Adrenal gland (tissue), 12 donors: ENCODE results near the gene NPAS3. TPM values are rescaled to one million over a fixed set of nuclear protein-coding genes. Genes with fewer than 3 reads are reported as not detected.

ENCODE experiments used
- DNase-seq, 7 donors: peaks; one replicate each; pipeline ENCODE4 v3.0.0-alpha.2; 2019 to 2020
- H3K27ac ChIP-seq, 5 donors: fragments of 200-600 bp; sonication (generic) in 4 of 5; 1 replicate in 3 of 5; 2 replicates in 2 of 5; pipeline versions ENCODE4 v1.5.1 to v1.8.0; 2016 to 2020; ENCODE audit warnings: mild to moderate bottlenecking in 1 of 5
- H3K27me3 ChIP-seq: fragments of 200-600 bp; 2 replicates; pipeline ENCODE4 v1.8.0; 2021
- H3K36me3 ChIP-seq, 2 donors: fragments of 200-600 bp; replicated peaks in 1 of 2; 1 replicate in 1 of 2; 2 replicates in 1 of 2; pipeline versions ENCODE4 v1.5.1 to v1.8.0; 2018 to 2022
- H3K4me1 ChIP-seq, 2 donors: fragments of 200-600 bp; replicated peaks in 1 of 2; 1 replicate in 1 of 2; 2 replicates in 1 of 2; pipeline versions ENCODE4 v1.5.1 to v1.8.0; 2018 to 2021
- H3K4me3 ChIP-seq, 4 donors: fragments of 200-600 bp; sonication (generic) in 3 of 4; one replicate each; pipeline ENCODE4 v1.5.1; 2016 to 2018
- H3K9me3 ChIP-seq, 3 donors: fragments of 200-600 bp; sonication (generic) in 1 of 3; replicated peaks in 1 of 3; 1 replicate in 2 of 3; 2 replicates in 1 of 3; pipeline versions ENCODE4 v1.5.1 to v1.8.0; 2016 to 2021
- POLR2A ChIP-seq, 2 donors: fragments of 450-650 bp; IDR thresholded peaks; one replicate each; pipeline ENCODE4 v1.6.1; 2017; ENCODE audit warnings: antibody characterized with exemption in 2 of 2, mild to moderate bottlenecking in 2 of 2, moderate library complexity in 1 of 2
- WGBS, 4 donors: extraction: QIAGEN DNeasy Blood & Tissue Kit in 2 of 4; methylation state at CpG; one replicate each; pipeline versions ENCODE4 v1.1.5 to v1.1.7; 2013 to 2017; 5-methylcytosine and 5-hydroxymethylcytosine counted together
- intact Hi-C, 2 donors: fragments of 100-400 bp; cut with DNase I; formaldehyde crosslinking; loops; one replicate each; pipeline versions ENCODE4 v1.14.1 to v1.15.0; 2022 to 2023
- polyA plus RNA-seq, 3 donors: library from polyadenylated mRNA; stranded (reverse); fragments of 200-250 nt in 2 of 3; fragments of 350-450 nt in 1 of 3; fragmentation: Illumina TruSeq in 1 of 3; extraction: RNeasy Lipid Tissue Mini Kit (QIAGEN cat#74804) in 1 of 3; gene quantifications; one replicate each; pipeline ENCODE4 v1.2.3, GENCODE V29; 2013 to 2014
- total RNA-seq, 9 donors: library from RNA; depleted of rRNA in 4 of 9; stranded (reverse); fragments of >200 nt in 4 of 9; fragments of 120-200 nt in 1 of 9; fragmentation: NEBNext Ultra II Directional in 1 of 9; extraction: Animal tissue kit (Norgen Biotek cat#: 25700) in 1 of 9; gene quantifications; one replicate each; pipeline versions ENCODE4 v1.1.0 to v1.2.4, GENCODE V29; 2013 to 2023
- TF ChIP-seq, protein P1 (sequence below), 6 experiments: fragments of 450-650 bp in 4 of 6; fragments of 200-600 bp in 2 of 6; sonication (generic) in 1 of 6; IDR thresholded peaks; 1 replicate in 5 of 6; 2 replicates in 1 of 6; pipeline versions ENCODE4 v1.5.1 to v1.8.0; 2016 to 2021; ENCODE audit warnings: antibody characterized with exemption in 6 of 6, mild to moderate bottlenecking in 2 of 6, moderate library complexity in 1 of 6
- donor health status: healthy with polysubstance abuse.
- donor health status: Bipolar disorder and iron deficiency.
- donor health status: DM: yes; HTN: yes; CAD: no.
- donor health status: DM: no; HTN: no; CAD: no.
- donor health status: DM: no; HTN: no; CAD: no.
- donor health status: DM: yes; HTN: yes; CAD: no.

Gene NPAS3
- total and polyA plus RNA-seq, 12 donors, result 0.36 to 7.5 (median 1.5) TPM

DNA sequence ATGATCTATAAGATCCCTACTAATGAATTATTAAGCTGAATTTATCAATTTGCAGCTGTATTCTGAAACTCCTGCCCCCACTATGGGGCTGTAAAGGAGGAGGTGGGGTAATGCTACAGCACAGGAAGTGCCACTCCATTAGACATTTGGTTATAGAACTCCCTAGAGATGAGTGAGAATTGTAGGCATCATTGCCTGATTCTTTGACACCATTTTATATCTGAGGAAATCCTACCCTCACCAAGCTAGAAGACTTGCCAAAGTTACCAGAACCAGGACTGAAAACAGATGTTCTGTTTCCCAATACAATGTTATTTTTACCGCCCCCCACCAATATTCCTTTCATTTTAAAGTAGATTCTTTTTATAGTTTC is 829.8 kb downstream of the NPAS3 start:
- TF ChIP-seq POLR2A (IDR thresholded peaks at IDR 0.05), result no peak
- TF ChIP-seq, protein P1, sequence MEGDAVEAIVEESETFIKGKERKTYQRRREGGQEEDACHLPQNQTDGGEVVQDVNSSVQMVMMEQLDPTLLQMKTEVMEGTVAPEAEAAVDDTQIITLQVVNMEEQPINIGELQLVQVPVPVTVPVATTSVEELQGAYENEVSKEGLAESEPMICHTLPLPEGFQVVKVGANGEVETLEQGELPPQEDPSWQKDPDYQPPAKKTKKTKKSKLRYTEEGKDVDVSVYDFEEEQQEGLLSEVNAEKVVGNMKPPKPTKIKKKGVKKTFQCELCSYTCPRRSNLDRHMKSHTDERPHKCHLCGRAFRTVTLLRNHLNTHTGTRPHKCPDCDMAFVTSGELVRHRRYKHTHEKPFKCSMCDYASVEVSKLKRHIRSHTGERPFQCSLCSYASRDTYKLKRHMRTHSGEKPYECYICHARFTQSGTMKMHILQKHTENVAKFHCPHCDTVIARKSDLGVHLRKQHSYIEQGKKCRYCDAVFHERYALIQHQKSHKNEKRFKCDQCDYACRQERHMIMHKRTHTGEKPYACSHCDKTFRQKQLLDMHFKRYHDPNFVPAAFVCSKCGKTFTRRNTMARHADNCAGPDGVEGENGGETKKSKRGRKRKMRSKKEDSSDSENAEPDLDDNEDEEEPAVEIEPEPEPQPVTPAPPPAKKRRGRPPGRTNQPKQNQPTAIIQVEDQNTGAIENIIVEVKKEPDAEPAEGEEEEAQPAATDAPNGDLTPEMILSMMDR (IDR thresholded peaks at IDR 0.05), result no peak
- H3K27me3 ChIP-seq, result no peaks in the 10 kb centered on the region
- H3K4me1 ChIP-seq, result no peaks in the 10 kb centered on the region
- intact Hi-C loops, result no loop called here
- H3K27ac ChIP-seq, result no peak overlapping the region
- H3K9me3 ChIP-seq, result no peaks in the 10 kb centered on the region
- H3K36me3 ChIP-seq, result no peaks in the 10 kb centered on the region
- no peak for DNase-seq
- no peak overlapping the region for H3K4me3 ChIP-seq
- WGBS, 4 donors, result 45 to 100% (median 94%) methylated on average over 1 of the region's 1 CpG

DNA sequence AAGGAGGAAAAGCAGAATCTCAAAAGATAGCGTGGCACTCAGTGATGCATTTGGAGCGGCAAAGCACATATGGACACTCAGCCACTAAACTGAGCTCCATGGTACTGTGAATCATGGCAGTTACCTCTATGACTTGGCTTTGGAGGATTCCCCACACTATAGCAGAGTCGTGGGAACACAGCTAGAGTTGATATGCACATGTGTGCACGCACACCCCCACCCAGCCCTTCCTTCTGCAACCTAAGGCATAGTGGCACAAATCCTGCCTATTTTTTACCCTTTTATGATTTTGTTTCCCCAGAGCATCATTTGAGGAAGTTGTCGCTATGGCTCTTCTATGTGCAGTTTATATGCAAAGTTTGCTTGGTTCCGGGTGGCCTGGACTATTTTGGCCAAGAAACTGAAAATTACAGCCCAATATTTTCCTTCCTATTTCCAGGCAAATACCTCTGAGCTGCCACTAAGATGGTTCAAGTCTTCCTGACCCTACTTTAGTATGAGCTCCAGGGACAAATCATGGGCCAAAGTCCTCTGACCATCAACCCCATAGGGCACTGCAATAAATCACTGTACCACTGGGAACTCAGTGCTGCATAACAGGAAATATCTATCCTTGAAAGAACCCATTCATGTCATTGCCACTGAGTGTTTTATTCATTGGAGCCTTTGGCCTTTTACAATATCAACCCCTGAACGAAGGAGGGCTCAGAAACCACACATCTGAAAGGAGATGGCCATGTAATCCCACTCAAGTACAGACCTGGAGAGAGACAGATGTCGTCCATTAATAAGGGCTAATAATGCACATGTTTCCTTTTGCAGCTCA is 834.7 kb downstream of the NPAS3 start:
- TF ChIP-seq POLR2A (IDR thresholded peaks at IDR 0.05), result no peak
- TF ChIP-seq, protein P1 (IDR thresholded peaks at IDR 0.05), result no peak
- Histone ChIP-seq H3K9me3 (no peaks in the 10 kb centered on the region), H3K36me3 (no peaks in the 10 kb centered on the region), H3K4me3 (no peak overlapping the region), H3K4me1 (no peaks in the 10 kb centered on the region), H3K27me3 (no peaks in the 10 kb centered on the region), H3K27ac (no peak overlapping the region)
- intact Hi-C loops, result no loop called here
- WGBS, 4 donors, result 86 to 91% (median 89%) methylated on average over 8 of the region's 8 CpGs
- no peak for DNase-seq

DNA sequence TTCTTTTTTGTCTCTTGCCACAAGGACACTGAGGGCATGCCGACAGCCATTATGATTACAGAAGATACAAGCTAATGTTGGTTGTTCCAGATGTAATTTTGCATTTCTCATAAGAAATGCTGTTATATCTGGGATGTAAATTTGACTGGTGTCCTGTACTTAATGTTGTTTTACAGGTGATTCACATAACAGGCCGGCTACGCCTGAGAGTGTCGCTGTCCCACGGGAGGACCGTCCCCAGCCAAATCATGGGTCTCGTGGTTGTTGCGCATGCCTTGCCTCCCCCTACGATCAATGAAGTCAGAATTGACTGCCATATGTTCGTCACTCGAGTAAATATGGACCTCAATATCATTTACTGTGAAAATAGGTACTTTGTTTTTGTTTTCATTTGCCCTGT is 835.5 kb downstream of the NPAS3 start:
- intact Hi-C loops, result no loop called here
- TF ChIP-seq POLR2A (IDR thresholded peaks at IDR 0.05), result no peak
- TF ChIP-seq, protein P1 (IDR thresholded peaks at IDR 0.05), result no peak
- H3K36me3 ChIP-seq, result no peaks in the 10 kb centered on the region
- H3K27ac ChIP-seq, result no peak overlapping the region
- H3K9me3 ChIP-seq, result no peaks in the 10 kb centered on the region
- WGBS, 4 donors, result 93 to 98% (median 95%) methylated on average over 11 of the region's 11 CpGs
- H3K4me1 ChIP-seq, result no peaks in the 10 kb centered on the region
- H3K27me3 ChIP-seq, result no peaks in the 10 kb centered on the region
- H3K4me3 ChIP-seq, result no peak overlapping the region
- DNase-seq, result no peak

DNA sequence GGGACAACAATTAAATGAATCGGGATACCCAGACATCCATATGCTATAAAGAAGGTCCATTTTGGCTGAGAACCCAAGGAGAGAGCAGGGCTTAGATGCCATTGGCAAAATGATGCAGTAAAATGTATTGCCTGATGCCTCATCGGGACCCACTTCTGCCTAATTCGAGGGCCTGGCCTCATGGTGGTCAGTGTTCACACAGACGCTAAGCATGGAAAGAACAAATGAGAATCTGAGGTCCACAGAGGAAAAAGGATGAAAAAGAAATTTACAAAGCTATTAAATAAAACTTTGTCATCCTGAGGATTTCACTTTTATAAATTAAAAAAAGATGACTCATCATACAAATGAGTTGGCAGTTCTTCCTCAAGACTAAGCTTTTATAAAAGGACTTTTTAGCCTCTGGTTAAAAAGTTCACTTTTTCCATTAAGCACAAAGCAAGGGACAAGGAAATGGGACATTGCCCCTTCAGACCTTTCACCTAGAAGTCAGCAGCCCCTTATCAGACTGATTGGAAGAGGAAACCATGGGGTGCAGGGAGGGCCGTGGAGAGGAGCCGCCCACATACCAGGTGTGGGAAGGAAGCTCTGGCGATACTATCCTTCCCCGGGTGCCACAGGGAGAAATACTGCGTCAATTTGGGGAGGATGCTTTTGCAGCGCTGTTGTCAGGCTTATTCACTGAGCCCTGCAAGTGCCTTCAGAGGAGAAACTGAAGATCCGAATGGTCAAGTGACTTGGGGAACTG is 836.2 kb downstream of the NPAS3 start:
- WGBS, 4 donors, result 81 to 89% (median 85%) methylated on average over 11 of the region's 11 CpGs
- no peak for DNase-seq
- no peaks in the 10 kb centered on the region for H3K4me1 ChIP-seq
- no peak overlapping the region for H3K27ac ChIP-seq
- no peaks in the 10 kb centered on the region for H3K9me3 ChIP-seq
- no peak overlapping the region for H3K4me3 ChIP-seq
- intact Hi-C loops, result no loop called here
- H3K36me3 ChIP-seq, result no peaks in the 10 kb centered on the region
- no peak for TF ChIP-seq POLR2A (IDR thresholded peaks at IDR 0.05)
- TF ChIP-seq, protein P1 (IDR thresholded peaks at IDR 0.05), result no peak
- H3K27me3 ChIP-seq, result no peaks in the 10 kb centered on the region
